ENCODE results near the gene TPPP2.

DNA sequence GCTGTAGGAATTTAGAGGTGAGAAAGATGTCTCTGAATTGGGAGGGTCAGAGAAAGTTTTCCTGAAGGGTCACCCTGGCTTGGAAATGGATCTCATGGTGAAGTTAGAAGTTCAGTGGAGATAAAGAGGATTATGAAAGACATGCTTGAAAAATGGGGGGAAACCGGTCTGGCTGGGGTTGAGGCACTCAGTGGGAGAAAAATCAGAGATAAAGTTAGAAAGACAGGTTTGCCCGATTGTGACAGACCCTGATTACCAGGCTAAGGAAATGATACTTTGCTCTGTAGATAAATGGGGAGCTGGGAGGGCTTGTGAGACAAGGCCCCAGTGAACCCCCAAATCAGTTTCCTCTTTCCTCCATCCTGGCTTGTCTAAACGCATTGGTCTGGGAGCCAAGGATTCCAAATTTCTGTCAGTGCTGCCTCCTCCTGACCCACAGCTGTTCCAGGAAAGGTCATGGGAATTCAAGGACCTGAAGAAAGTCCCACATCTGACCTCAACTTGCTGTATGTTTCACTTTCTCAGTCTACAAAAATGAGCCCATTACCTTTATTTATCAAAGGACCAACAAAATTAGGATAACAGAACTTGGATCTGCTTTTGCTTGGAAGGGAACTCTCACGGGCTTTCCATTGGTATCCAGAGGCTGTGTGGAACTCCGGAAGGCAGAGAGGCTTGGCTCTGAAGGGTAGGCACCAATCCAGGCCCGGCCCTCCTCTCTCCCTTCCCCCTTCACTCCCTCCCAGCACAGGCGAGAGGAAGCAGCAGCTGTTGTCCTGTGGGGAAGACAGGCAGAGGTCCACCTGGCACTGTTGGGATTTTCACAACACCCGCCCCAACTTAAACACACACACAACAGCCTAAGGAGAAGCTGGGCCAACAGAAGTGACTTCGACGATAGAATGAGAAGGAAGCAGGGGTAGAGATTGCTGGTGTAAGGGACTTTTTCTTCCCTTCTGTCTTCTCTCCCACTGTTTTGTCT lies 8.7 kb downstream of the TPPP2 start:
- no peak for TF ChIP-seq EP300 (IDR thresholded peaks at IDR 0.05)
- no peak for TF ChIP-seq POLR2A (IDR thresholded peaks at IDR 0.05)
- TF ChIP-seq, protein P1, sequence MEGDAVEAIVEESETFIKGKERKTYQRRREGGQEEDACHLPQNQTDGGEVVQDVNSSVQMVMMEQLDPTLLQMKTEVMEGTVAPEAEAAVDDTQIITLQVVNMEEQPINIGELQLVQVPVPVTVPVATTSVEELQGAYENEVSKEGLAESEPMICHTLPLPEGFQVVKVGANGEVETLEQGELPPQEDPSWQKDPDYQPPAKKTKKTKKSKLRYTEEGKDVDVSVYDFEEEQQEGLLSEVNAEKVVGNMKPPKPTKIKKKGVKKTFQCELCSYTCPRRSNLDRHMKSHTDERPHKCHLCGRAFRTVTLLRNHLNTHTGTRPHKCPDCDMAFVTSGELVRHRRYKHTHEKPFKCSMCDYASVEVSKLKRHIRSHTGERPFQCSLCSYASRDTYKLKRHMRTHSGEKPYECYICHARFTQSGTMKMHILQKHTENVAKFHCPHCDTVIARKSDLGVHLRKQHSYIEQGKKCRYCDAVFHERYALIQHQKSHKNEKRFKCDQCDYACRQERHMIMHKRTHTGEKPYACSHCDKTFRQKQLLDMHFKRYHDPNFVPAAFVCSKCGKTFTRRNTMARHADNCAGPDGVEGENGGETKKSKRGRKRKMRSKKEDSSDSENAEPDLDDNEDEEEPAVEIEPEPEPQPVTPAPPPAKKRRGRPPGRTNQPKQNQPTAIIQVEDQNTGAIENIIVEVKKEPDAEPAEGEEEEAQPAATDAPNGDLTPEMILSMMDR (IDR thresholded peaks at IDR 0.05): peak in 1 of 7 experiments; percentile 13
- TF ChIP-seq POLR2AphosphoS5 (IDR thresholded peaks at IDR 0.05): peak; percentile 32 to 62 (median 58)
